WI38 (cell line): ENCODE results near the gene TEX30.

Experiments used
- H3K4me3 ChIP-seq: 2 replicates; pipeline ENCODE4 v1.5.1; 2011; ENCODE audit warnings: low read depth, mild to moderate bottlenecking, control low read depth, low read length
- TF ChIP-seq, protein P1 (sequence below): IDR thresholded peaks from 2 replicates; pipeline ENCODE4 v1.5.1; 2012; ENCODE audit warnings: low read depth, mild to moderate bottlenecking, control low read depth, low read length

TEX30 gene

DNA sequence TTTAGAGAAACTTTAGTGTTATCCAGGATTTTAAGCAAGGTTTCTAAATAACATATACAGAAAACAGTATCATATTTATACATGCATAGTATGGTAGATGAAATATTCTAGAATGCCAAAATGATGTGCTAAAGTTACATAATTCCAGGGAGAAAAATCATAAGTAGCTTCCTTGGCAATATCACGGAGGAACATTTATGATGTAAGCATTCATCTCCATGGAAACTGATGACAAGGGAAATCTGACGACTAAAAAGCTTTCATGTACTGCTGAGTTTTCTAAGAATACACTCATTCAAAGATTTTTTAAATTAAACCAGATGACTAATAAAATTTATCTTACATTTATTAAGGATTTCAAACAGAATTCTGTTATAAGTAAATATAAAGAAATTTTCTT, 4.7 kb downstream of the TEX30 start:
- TF ChIP-seq, protein P1, sequence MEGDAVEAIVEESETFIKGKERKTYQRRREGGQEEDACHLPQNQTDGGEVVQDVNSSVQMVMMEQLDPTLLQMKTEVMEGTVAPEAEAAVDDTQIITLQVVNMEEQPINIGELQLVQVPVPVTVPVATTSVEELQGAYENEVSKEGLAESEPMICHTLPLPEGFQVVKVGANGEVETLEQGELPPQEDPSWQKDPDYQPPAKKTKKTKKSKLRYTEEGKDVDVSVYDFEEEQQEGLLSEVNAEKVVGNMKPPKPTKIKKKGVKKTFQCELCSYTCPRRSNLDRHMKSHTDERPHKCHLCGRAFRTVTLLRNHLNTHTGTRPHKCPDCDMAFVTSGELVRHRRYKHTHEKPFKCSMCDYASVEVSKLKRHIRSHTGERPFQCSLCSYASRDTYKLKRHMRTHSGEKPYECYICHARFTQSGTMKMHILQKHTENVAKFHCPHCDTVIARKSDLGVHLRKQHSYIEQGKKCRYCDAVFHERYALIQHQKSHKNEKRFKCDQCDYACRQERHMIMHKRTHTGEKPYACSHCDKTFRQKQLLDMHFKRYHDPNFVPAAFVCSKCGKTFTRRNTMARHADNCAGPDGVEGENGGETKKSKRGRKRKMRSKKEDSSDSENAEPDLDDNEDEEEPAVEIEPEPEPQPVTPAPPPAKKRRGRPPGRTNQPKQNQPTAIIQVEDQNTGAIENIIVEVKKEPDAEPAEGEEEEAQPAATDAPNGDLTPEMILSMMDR = no peak
- H3K4me3 ChIP-seq = no peak overlapping the region

DNA sequence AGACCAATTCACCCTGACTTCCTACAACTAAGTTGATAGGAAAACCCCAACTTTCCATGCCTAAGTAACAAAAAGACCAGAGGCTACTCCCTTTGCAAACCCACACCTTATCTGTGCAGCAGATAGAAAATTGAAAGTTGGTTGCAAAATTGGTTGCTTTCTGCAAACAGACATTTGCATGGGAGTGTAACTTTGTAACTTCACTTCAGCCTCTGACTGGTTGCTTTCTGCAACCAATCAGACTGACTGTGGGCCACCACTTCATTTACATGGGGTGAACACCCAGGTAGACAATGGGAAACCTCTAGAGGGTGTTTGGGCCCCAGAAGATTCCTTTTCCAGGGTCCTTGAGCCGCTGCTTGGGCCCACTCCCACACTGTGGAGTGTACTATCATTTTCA, 9.8 kb downstream of the TEX30 start:
- H3K4me3 ChIP-seq = no peak overlapping the region
- TF ChIP-seq, protein P1 = no peak

DNA sequence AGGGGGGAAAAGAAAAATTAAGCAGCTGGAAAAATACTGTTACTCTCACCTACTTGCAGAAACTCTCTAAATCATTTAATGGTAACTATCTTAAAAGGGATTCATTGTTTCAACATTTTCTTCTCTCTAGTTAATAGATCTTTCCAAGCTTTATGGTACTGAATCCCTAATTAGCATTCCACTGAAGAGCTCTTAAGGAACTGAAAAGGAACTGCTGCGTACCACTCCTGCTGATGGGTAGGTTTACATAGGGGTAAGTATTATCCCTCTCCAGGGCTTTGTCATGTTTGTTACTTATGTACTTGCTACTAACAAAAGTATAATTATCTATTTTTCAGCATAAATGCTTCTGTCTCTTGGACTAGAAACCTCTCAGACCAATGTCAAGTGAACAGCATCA, 12.5 kb downstream of the TEX30 start:
- H3K4me3 ChIP-seq = no peak overlapping the region
- TF ChIP-seq, protein P1 = no peak

DNA sequence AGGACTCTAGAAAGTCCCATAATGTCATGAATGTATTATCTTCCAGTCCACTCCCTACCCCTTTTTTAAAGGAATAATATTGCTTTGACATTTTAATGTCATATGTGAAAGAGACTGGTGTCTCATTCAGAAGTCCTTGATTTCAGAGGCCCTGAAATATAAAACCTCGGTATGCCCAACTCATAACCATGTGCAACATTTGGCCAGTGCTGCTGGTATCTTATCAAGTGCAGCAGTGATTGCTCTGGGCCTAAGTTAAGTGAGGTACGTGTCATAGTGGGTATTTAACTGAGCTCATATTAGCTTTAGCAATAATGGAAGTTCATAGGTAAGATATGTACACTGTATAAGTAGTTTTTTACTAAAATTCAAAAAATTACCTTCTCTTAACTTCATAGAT, 14.7 kb downstream of the TEX30 start:
- TF ChIP-seq, protein P1 = no peak
- no peak overlapping the region for H3K4me3 ChIP-seq

DNA sequence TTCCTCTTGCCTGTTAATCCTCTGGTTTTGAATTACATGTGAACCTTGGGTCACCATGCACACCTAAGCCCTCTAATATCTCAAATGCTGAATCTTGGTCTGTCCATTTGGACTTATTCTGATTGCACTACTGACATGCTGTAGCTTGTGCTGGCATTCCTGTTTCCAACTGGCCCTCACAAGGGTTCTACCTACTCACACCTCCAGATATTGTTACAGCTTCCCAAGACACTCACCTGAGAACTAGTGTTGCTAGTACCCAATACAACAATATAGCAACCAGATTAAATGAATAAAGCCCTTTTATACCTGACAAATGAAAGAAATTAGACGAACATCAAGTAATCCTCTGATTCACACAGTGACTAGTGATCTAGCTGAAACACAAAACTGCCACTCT, 16.6 kb downstream of the TEX30 start:
- H3K4me3 ChIP-seq = no peak overlapping the region
- TF ChIP-seq, protein P1 = no peak

DNA sequence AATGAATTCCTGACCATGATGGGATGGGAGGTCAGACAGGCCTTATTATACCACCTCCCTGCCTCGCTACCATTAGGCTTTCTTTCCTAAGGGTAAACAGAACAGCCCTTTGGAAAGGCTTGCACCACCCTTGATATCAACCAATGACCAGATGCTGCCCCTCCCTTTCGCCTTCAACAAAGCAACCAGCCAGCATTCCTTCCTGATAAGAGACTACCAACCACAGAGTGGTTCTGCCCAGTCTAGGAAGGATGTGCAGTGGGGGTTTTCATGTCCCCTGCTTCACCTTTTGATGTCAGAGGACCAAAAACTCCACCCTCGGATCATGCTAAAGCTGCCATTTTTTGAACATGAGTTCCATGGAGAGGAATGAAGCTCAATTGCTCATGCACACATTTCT, 21.7 kb downstream of the TEX30 start:
- no peak overlapping the region for H3K4me3 ChIP-seq
- TF ChIP-seq, protein P1 = no peak

DNA sequence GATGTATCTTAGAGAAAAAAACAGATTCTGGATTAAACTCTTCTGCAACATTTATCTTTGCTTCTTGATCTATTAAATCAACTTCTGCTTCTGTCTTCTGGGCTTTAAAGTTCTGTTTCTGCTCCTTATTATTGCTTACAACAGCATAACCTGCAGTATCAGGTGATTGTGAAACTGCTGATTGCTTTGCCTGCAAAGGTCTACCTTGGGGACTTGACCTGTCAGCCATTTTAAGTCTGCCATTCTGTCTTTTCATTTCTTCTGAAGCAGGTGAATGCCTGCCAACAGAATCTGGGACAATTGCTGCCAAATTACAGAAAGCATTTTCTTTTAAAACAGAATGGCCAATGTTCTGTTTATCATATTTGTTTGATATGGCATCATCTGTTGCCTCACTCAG, 31.1 kb downstream of the TEX30 start:
- H3K4me3 ChIP-seq = no peak overlapping the region

More for the DNA sequence above, 31.1 kb downstream of the TEX30 start:
- TF ChIP-seq, protein P1 = no peak
